ENCODE results near the gene ZMYND15.
"Not testable (repeated sequence)": the region's sequence is repeated elsewhere in the genome, so short reads cannot be mapped to it uniquely, and the experiment has no call there.

Gene ZMYND15, protein sequence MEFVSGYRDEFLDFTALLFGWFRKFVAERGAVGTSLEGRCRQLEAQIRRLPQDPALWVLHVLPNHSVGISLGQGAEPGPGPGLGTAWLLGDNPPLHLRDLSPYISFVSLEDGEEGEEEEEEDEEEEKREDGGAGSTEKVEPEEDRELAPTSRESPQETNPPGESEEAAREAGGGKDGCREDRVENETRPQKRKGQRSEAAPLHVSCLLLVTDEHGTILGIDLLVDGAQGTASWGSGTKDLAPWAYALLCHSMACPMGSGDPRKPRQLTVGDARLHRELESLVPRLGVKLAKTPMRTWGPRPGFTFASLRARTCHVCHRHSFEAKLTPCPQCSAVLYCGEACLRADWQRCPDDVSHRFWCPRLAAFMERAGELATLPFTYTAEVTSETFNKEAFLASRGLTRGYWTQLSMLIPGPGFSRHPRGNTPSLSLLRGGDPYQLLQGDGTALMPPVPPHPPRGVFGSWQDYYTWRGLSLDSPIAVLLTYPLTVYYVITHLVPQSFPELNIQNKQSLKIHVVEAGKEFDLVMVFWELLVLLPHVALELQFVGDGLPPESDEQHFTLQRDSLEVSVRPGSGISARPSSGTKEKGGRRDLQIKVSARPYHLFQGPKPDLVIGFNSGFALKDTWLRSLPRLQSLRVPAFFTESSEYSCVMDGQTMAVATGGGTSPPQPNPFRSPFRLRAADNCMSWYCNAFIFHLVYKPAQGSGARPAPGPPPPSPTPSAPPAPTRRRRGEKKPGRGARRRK

DNA sequence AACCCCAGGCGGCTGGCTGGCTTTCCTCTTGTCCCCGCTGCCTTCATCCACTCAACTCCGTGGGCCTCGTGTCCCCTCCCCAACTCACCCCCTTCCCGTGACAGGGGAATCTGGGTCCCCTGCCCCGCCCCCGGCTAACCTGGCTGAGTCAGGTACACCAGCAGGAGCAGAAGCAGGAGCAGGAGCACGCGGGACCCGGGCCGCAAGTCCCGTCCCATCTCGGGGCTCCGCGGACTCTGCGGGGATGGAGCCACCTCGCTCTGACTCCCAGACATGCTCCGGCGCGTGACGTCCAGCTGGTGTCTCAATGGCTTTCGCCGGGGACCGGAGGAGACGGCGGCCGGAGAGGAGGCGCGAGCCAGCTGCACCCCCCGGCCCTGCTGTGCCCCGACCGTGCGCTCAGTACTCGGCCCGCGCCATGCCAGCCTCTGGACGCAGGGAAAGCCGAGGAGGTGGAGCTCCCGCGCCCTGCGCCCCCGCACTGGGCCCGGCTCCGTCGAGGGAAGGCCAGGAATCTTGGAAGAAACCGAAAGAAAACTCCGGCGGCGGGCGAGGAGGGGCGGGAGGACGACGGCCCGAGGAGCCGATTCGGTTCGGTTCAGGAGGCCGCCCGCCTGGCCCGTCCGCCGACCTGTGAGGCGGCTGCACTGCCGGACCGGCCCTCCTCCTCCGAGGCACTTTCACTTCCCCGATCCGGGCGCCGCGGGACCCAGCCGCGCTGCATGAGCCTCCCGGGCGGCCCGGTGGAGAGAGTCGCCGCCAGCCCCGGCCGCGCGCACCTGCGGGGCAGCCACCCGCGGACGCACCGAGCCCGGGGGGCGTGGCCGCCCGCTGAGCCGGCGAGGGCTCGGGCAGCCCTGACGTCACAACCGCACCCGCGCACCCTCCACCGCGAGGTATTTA is at the start of gene ZMYND15, which contains the start of gene CXCL16:
Gene ZMYND15, plus strand, starts transcription at position 712 of the 903 bp plus-strand sequence. CDS start 716 bp downstream, outside the sequence.
Gene CXCL16, minus strand, starts transcription at position 807 of the 903 bp plus-strand sequence. Its CDS starts 589 bp downstream, at position 218.
- no peaks in the 10 kb centered on the region; the same call in 1 of the 2 replicates for H4K20me1 ChIP-seq (ENCODE audit: control insufficient read depth, insufficient read depth, low read depth, low read length)
- H3K9me3 ChIP-seq (ENCODE audit: control insufficient read depth, insufficient read depth, low read length) = no peaks in the 10 kb centered on the region
- peak within 1 kb of the TSS; percentile 62 for H3K4me3 ChIP-seq (ENCODE audit: low read length)
- H3K27ac ChIP-seq (ENCODE audit: low read depth, low read length) = no peak within 1 kb of the TSS
- H3K9me2 ChIP-seq (replicated peaks; ENCODE audit: control insufficient read depth, low read length) = no peaks in the 10 kb centered on the region
- TF ChIP-seq EZH2phosphoT487 (IDR thresholded peaks at IDR 0.05; ENCODE audit: borderline replicate concordance, low read length) = peak; percentile 71; the same call in 1 of the 2 replicates
- TF ChIP-seq, protein P1, sequence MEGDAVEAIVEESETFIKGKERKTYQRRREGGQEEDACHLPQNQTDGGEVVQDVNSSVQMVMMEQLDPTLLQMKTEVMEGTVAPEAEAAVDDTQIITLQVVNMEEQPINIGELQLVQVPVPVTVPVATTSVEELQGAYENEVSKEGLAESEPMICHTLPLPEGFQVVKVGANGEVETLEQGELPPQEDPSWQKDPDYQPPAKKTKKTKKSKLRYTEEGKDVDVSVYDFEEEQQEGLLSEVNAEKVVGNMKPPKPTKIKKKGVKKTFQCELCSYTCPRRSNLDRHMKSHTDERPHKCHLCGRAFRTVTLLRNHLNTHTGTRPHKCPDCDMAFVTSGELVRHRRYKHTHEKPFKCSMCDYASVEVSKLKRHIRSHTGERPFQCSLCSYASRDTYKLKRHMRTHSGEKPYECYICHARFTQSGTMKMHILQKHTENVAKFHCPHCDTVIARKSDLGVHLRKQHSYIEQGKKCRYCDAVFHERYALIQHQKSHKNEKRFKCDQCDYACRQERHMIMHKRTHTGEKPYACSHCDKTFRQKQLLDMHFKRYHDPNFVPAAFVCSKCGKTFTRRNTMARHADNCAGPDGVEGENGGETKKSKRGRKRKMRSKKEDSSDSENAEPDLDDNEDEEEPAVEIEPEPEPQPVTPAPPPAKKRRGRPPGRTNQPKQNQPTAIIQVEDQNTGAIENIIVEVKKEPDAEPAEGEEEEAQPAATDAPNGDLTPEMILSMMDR (IDR thresholded peaks at IDR 0.05; ENCODE audit: low read depth, low read length, poor library complexity, severe bottlenecking) = no peak
- peak within 1 kb of the TSS; percentile 74 for H3K4me2 ChIP-seq (ENCODE audit: low read length)
- peaks cover 22% of the 10 kb centered on the region for H3K4me1 ChIP-seq (ENCODE audit: control insufficient read depth, low read length)
- H3K27me3 ChIP-seq (ENCODE audit: control insufficient read depth, low read length) = peaks cover 35% of the 10 kb centered on the region
- H3K79me2 ChIP-seq (ENCODE audit: control insufficient read depth, low read length) = no peaks in the 10 kb centered on the region
- 0 out of 2 replicates have a peak, but pooled peaks cover 2% of the 10 kb centered on the region for H3F3A ChIP-seq (ENCODE audit: control insufficient read depth, insufficient read depth)
- H3K36me3 ChIP-seq (ENCODE audit: control insufficient read depth, low read length) = no peaks in the 10 kb centered on the region

DNA sequence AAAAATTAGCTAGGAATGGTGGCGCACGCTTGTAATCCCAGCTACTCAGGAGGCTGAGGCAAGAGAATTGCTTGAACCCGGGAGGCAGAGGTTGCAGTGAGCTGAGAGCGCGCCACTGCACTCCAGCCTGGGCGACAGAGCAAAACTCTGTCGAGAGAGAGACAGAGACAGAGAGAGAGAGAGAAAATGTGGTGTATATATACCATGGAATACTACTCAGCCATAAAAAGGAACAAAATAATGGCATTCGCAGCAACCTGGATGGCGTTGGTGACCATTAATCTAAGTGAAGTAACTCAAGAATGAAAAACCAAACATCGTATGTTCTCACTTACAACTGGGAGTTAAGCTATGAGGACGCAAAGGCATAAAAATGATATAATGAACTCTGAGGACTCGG is 49.8 kb upstream of the ZMYND15 start:
- H4K20me1 ChIP-seq (ENCODE audit: control insufficient read depth, insufficient read depth, low read depth, low read length); H3F3A ChIP-seq (ENCODE audit: control insufficient read depth, insufficient read depth); H3K27ac ChIP-seq (ENCODE audit: low read depth, low read length); H3K9me3 ChIP-seq (ENCODE audit: control insufficient read depth, insufficient read depth, low read length); H3K4me2 ChIP-seq (ENCODE audit: low read length); H3K4me3 ChIP-seq (ENCODE audit: low read length); H3K27me3 ChIP-seq (ENCODE audit: control insufficient read depth, low read length); H3K9me2 ChIP-seq (replicated peaks; ENCODE audit: control insufficient read depth, low read length); H3K4me1 ChIP-seq (ENCODE audit: control insufficient read depth, low read length): not testable (repeated sequence)
- Histone ChIP-seq H3K79me2 (ENCODE audit: control insufficient read depth, low read length) (peaks cover 88% of the 10 kb centered on the region), H3K36me3 (ENCODE audit: control insufficient read depth, low read length) (peaks cover 71% of the 10 kb centered on the region)

DNA sequence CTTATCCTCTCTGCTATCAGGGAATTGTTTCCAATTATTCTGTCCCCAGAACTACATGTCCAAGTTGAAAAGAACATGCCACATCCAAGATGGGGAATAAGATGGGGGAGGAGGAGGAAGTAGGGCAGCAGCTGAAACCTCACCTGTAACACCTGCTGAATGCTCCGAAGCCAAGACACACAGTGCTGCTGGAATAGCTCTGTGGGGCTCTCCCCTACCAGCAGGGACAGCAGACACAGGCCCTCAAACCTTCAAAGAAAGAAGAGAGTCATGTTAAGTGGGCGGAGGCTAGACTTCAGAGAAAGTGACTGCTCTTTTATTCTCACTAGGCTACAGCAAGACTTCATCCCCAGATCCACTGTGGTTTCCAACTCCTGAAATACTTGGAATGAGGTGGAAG is 48.9 kb upstream of the ZMYND15 start:
- TF ChIP-seq EZH2phosphoT487 (IDR thresholded peaks at IDR 0.05; ENCODE audit: borderline replicate concordance, low read length) = no peak
- TF ChIP-seq, protein P1 (IDR thresholded peaks at IDR 0.05; ENCODE audit: low read depth, low read length, poor library complexity, severe bottlenecking) = no peak
- H3K4me1 ChIP-seq (ENCODE audit: control insufficient read depth, low read length) = no peaks in the 10 kb centered on the region
- H3K4me2 ChIP-seq (ENCODE audit: low read length) = no peak overlapping the region
- H3K4me3 ChIP-seq (ENCODE audit: low read length) = no peak overlapping the region
- H3K27ac ChIP-seq (ENCODE audit: low read depth, low read length) = no peak overlapping the region
- H3K9me2 ChIP-seq (replicated peaks; ENCODE audit: control insufficient read depth, low read length) = no peaks in the 10 kb centered on the region
- no peaks in the 10 kb centered on the region for H4K20me1 ChIP-seq (ENCODE audit: control insufficient read depth, insufficient read depth, low read depth, low read length)
- peaks cover 91% of the 10 kb centered on the region for H3K79me2 ChIP-seq (ENCODE audit: control insufficient read depth, low read length)
- H3K36me3 ChIP-seq (ENCODE audit: control insufficient read depth, low read length) = peaks cover 65% of the 10 kb centered on the region
- H3K27me3 ChIP-seq (ENCODE audit: control insufficient read depth, low read length) = no peaks in the 10 kb centered on the region
- H3K9me3 ChIP-seq (ENCODE audit: control insufficient read depth, insufficient read depth, low read length) = no peaks in the 10 kb centered on the region
- no peaks in the 10 kb centered on the region for H3F3A ChIP-seq (ENCODE audit: control insufficient read depth, insufficient read depth)

Measured in DOHH2 (cell line).